ENCODE results near the gene CST9. TPM values are rescaled to one million over a fixed set of nuclear protein-coding genes. Genes with fewer than 3 reads are reported as not detected.

Gene CST9
- total and polyA plus RNA-seq, 2 donors (not counting 3 experiments of a cell fraction or from before 2014, with no cell fraction given): not detected

- Histone ChIP-seq H3K9me3 (replicated peaks; ENCODE audit: control insufficient read depth, insufficient read depth, low read length) (no peaks in the 10 kb centered on the region), H3K9ac (replicated peaks; ENCODE audit: extremely low read depth, insufficient read depth, low read length) (no peak overlapping the region), H3K4me1 (ENCODE audit: control insufficient read depth, extremely low read depth, insufficient read depth, low read length) (peaks cover 22% of the 10 kb centered on the region), H2AFZ (ENCODE audit: low read depth, low read length) (no peak overlapping the region), H3K27ac (ENCODE audit: insufficient read depth, low read depth, low read length) (no peak overlapping the region), H3K79me2 (ENCODE audit: control insufficient read depth, insufficient read depth, low read length) (peaks cover 17% of the 10 kb centered on the region), H4K20me1 (replicated peaks; ENCODE audit: control insufficient read depth, extremely low read depth, insufficient read depth, low read length) (no peaks in the 10 kb centered on the region), H3K36me3 (ENCODE audit: control insufficient read depth in 2 of 2, extremely low read depth in 1 of 2, insufficient read depth in 2 of 2, low read length in 2 of 2) (no peaks in the 10 kb centered on the region), H3K9me1 (replicated peaks; ENCODE audit: control insufficient read depth, extremely low read depth, insufficient read depth, low read length) (no peaks in the 10 kb centered on the region), H3K27me3 (ENCODE audit: control insufficient read depth in 2 of 2, insufficient read depth in 2 of 2, low read length in 2 of 2) (no peaks in the 10 kb centered on the region), H3K4me2 (ENCODE audit: insufficient read depth, low read length) (no peak overlapping the region), H3K4me3 (replicated peaks in 1 of 3; ENCODE audit: insufficient read depth in 1 of 3, low read depth in 1 of 3, low read length in 3 of 3) (no peak overlapping the region)
- intact Hi-C loops (cut with micrococcal nuclease) (no loop called here), dilution Hi-C loops (cut with MboI; ENCODE audit: extremely low pct_ligation_motif_present, low sequenced_read_pairs) (no loop called here)
- no TSS peak for BruUV-seq (replicated peaks)
- CTCF ChIA-PET: no interaction called here
- TF ChIP-seq GATA2 (IDR thresholded peaks at IDR 0.05; ENCODE audit: insufficient read depth, insufficient read length, low read depth, low read length) (no peak), EZH2 (IDR thresholded peaks at IDR 0.05; ENCODE audit: borderline replicate concordance, low read depth, low read length, severe bottlenecking) (no peak), MAX (IDR thresholded peaks at IDR 0.05; ENCODE audit: insufficient read depth, insufficient read length) (no peak), POLR2AphosphoS5 (IDR thresholded peaks at IDR 0.05; ENCODE audit: insufficient read depth, low read depth, low read length) (no peak), MYC (IDR thresholded peaks at IDR 0.05; ENCODE audit: low read depth, low read length) (no peak), FOS (IDR thresholded peaks at IDR 0.05; ENCODE audit: borderline replicate concordance, insufficient read depth, low read length) (no peak), JUN (IDR thresholded peaks at IDR 0.05; ENCODE audit: borderline replicate concordance, insufficient read depth, insufficient read length, low read depth) (no peak), POLR2A (IDR thresholded peaks at IDR 0.05; ENCODE audit: low read depth, low read length) (no peak)
- TF ChIP-seq, protein P1, sequence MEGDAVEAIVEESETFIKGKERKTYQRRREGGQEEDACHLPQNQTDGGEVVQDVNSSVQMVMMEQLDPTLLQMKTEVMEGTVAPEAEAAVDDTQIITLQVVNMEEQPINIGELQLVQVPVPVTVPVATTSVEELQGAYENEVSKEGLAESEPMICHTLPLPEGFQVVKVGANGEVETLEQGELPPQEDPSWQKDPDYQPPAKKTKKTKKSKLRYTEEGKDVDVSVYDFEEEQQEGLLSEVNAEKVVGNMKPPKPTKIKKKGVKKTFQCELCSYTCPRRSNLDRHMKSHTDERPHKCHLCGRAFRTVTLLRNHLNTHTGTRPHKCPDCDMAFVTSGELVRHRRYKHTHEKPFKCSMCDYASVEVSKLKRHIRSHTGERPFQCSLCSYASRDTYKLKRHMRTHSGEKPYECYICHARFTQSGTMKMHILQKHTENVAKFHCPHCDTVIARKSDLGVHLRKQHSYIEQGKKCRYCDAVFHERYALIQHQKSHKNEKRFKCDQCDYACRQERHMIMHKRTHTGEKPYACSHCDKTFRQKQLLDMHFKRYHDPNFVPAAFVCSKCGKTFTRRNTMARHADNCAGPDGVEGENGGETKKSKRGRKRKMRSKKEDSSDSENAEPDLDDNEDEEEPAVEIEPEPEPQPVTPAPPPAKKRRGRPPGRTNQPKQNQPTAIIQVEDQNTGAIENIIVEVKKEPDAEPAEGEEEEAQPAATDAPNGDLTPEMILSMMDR (IDR thresholded peaks at IDR 0.05; ENCODE audit: extremely low read depth in 1 of 2, insufficient read depth in 1 of 2, low read depth in 1 of 2, low read length in 2 of 2): no peak
- DNase-seq (ENCODE audit: low read depth, low spot score) (no peak), FAIRE-seq (no peak)
- POLR2A ChIA-PET: no interaction called here
Measured at GRCh38 chr20:23640671-23641667, 35.3 kb upstream of the CST9 start.

Data from endothelial cell of umbilical vein (primary cell).